WTC11 (cell line): ENCODE results near the gene DAB1. TPM values are rescaled to one million over a fixed set of nuclear protein-coding genes. Genes with fewer than 3 reads are reported as not detected.

Experiments
- ATAC-seq: fragments of 200-7000 bp; cut with Tn5 transposase; 2 replicates; pipeline ENCODE4 v1.10.0; 2021; ENCODE audit warnings: mild to moderate bottlenecking, moderate library complexity
- CTCF ChIA-PET: fragments of 300-600 bp; sonication (Branson Sonifier 250); formaldehyde crosslinking; loops from one replicate; lab custom pipeline; 2021; ENCODE audit warnings: antibody characterized with exemption; lab: Charles Lee
- POLR2A ChIA-PET: fragments of 350-600 bp; sonication (Branson Sonifier 250); formaldehyde crosslinking; loops from one replicate; lab custom pipeline; 2021; ENCODE audit warnings: antibody characterized with exemption; lab: Charles Lee
- DNase-seq: peaks from one replicate; pipeline ENCODE4 v3.0.0; 2021; ENCODE audit warnings: low spot score
- H3K27ac Mint-ChIP-seq: 2 replicates; pipeline ENCODE4 v1.8.0; 2021; ENCODE audit warnings: mixed read lengths
- H3K27me3 Mint-ChIP-seq: 2 replicates; pipeline ENCODE4 v1.8.0; 2021; ENCODE audit warnings: low read depth, mild to moderate bottlenecking, moderate library complexity, mixed read lengths
- H3K36me3 Mint-ChIP-seq: 2 replicates; pipeline ENCODE4 v1.8.0; 2021; ENCODE audit warnings: mixed read lengths
- H3K4me1 Mint-ChIP-seq: 2 replicates; pipeline ENCODE4 v1.8.0; 2022; ENCODE audit warnings: mixed read lengths
- H3K4me3 Mint-ChIP-seq: 2 replicates; pipeline ENCODE4 v1.8.0; 2021; ENCODE audit warnings: mild to moderate bottlenecking, moderate library complexity, mixed read lengths
- H3K9me3 Mint-ChIP-seq: 2 replicates; pipeline ENCODE4 v1.8.0; 2021; ENCODE audit warnings: mixed read lengths
- ETV6 ChIP-seq: sonication (generic); formaldehyde crosslinking; IDR thresholded peaks from 2 replicates; pipeline ENCODE4 v1.8.1; 2022; ENCODE audit warnings: mild to moderate bottlenecking, missing genetic modification reagents
- GRHL2 ChIP-seq: fragments of 250-450 bp; sonication (Bioruptor Pico); IDR thresholded peaks from 2 replicates; pipeline ENCODE4 v1.8.0; 2022; ENCODE audit warnings: mild to moderate bottlenecking, moderate library complexity; ENCODE audit not compliant: insufficient replicate concordance, severe bottlenecking
- GTF2I ChIP-seq: fragments of 250-450 bp; sonication (Bioruptor Pico); conservative IDR thresholded peaks from 2 replicates; pipeline ENCODE4 v1.4.0; 2021; ENCODE audit warnings: mild to moderate bottlenecking
- JAZF1 ChIP-seq: fragments of 250-450 bp; sonication (Bioruptor Pico); IDR thresholded peaks from 2 replicates; pipeline ENCODE4 v1.9.0; 2021; ENCODE audit warnings: moderate library complexity, mild to moderate bottlenecking, inconsistent platforms
- MXD4 ChIP-seq: fragments of 250-450 bp; sonication (Bioruptor Pico); IDR thresholded peaks from 2 replicates; pipeline ENCODE4 v1.8.0; 2021; ENCODE audit warnings: mild to moderate bottlenecking, moderate library complexity, borderline replicate concordance
- NFATC4 ChIP-seq: fragments of 250-450 bp; sonication (Bioruptor Pico); IDR thresholded peaks from 2 replicates; pipeline ENCODE4 v1.9.0; 2021; ENCODE audit warnings: mild to moderate bottlenecking
- OVOL2 ChIP-seq: fragments of 250-450 bp; sonication (Bioruptor Pico); IDR thresholded peaks from 2 replicates; pipeline ENCODE4 v1.9.0; 2021; ENCODE audit warnings: mild to moderate bottlenecking, borderline replicate concordance
- SMAD4 ChIP-seq: sonication (generic); formaldehyde crosslinking; IDR thresholded peaks from 2 replicates; pipeline ENCODE4 v1.8.0; 2022; ENCODE audit warnings: mild to moderate bottlenecking, missing genetic modification reagents
- SP1 ChIP-seq: sonication (generic); formaldehyde crosslinking; conservative IDR thresholded peaks from 2 replicates; pipeline ENCODE4 v1.8.1; 2022; ENCODE audit warnings: missing genetic modification reagents
- TEAD1 ChIP-seq: sonication (generic); formaldehyde crosslinking; IDR thresholded peaks from 2 replicates; pipeline ENCODE4 v1.8.0; 2022; ENCODE audit warnings: mild to moderate bottlenecking, missing genetic modification reagents
- ZNF317 ChIP-seq: sonication (generic); formaldehyde crosslinking; IDR thresholded peaks from 2 replicates; pipeline ENCODE4 v1.8.1; 2023; ENCODE audit warnings: low read depth, mild to moderate bottlenecking, moderate library complexity, missing genetic modification reagents, borderline replicate concordance
- ZNF423 ChIP-seq: fragments of 250-450 bp; sonication (Bioruptor Pico); IDR thresholded peaks from 2 replicates; pipeline ENCODE4 v2.1.2; 2022; ENCODE audit warnings: mild to moderate bottlenecking, moderate library complexity
- total RNA-seq: library from RNA; stranded (reverse); gene quantifications from 3 replicates; pipeline ENCODE4 v1.2.3, GENCODE V29; 2021
- TF ChIP-seq, protein P1 (sequence below): sonication (generic); formaldehyde crosslinking; IDR thresholded peaks from 2 replicates; pipeline ENCODE4 v1.8.0; 2022; ENCODE audit warnings: mild to moderate bottlenecking, missing genetic modification reagents
- TF ChIP-seq, protein P2 (sequence below): fragments of 250-450 bp; sonication (Bioruptor Pico); IDR thresholded peaks from 2 replicates; pipeline ENCODE4 v1.8.0; 2021; ENCODE audit warnings: mild to moderate bottlenecking
- TF ChIP-seq, protein P3 (sequence below): sonication (generic); formaldehyde crosslinking; IDR thresholded peaks from 2 replicates; pipeline ENCODE4 v1.8.1; 2022; ENCODE audit warnings: low read depth, mild to moderate bottlenecking, moderate library complexity, missing genetic modification reagents, borderline replicate concordance
- TF ChIP-seq, protein P4 (sequence below): fragments of 250-450 bp; sonication (Bioruptor Pico); IDR thresholded peaks from 2 replicates; pipeline ENCODE4 v1.9.0; 2021; ENCODE audit warnings: mild to moderate bottlenecking
- TF ChIP-seq, protein P5 (sequence below): sonication (generic); formaldehyde crosslinking; conservative IDR thresholded peaks from 2 replicates; pipeline ENCODE4 v1.8.1; 2023; ENCODE audit warnings: mild to moderate bottlenecking, low read depth, missing genetic modification reagents, moderate library complexity

The DAB1 gene
- total RNA-seq, 1 experiment from 2014 or later = 10.7 TPM

DNA sequence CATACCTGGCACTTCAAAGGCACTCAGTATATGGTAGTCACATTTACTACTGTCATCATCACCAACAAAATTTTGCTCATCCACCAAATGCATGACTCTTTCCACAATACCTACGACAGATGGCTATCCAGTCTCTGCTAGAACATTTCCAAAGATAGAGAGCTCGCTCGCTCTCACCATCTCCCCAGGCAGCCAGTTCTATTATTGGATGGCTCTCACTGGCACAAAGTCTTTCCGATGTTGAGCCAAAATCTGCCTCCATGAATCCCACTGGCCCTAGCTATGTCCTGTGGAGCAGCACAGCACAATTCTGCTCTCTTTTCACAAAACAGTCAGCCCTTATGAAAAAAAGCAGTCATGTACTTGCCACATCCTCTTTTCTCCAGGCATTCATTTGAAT, 102.1 kb downstream of the DAB1 start (continued):
- TF ChIP-seq ZNF423 (CRISPR knock-in tag) = no peak
- TF ChIP-seq, all 79 proteins: peak for 0

DNA sequence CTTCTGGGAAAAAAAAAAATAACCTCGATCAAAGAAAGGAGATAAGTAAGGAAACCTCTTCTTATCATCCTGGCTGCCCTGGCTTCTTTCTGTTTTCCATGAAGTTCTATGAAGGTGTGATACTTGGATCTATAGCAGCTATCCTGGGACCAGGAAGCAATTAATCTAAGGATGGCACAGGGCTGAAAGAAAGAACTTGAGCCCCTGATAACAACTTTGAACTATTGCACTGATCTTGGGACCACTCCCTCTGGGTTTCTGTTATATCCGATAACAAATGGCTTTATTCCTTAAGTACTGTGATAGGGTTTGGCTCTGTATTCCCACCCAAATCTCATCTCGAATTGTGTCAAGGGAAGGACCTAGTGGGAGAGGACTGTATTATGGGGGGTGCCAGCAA, 104.1 kb downstream of the DAB1 start:
- no peak for ATAC-seq
- Mint-ChIP-seq H3K4me3 (no peak overlapping the region), H3K27me3 (no peaks in the 10 kb centered on the region), H3K4me1 (peaks cover 22% of the 10 kb centered on the region), H3K9me3 (peaks cover 16% of the 10 kb centered on the region), H3K36me3 (peaks cover 12% of the 10 kb centered on the region), H3K27ac (no peak overlapping the region)
- CTCF ChIA-PET = no interaction called here
- POLR2A ChIA-PET = no interaction called here
- TF ChIP-seq SMAD4 (CRISPR knock-in tag) = no peak
- no peak for TF ChIP-seq NFATC4 (CRISPR knock-in tag)
- TF ChIP-seq, protein P1, sequence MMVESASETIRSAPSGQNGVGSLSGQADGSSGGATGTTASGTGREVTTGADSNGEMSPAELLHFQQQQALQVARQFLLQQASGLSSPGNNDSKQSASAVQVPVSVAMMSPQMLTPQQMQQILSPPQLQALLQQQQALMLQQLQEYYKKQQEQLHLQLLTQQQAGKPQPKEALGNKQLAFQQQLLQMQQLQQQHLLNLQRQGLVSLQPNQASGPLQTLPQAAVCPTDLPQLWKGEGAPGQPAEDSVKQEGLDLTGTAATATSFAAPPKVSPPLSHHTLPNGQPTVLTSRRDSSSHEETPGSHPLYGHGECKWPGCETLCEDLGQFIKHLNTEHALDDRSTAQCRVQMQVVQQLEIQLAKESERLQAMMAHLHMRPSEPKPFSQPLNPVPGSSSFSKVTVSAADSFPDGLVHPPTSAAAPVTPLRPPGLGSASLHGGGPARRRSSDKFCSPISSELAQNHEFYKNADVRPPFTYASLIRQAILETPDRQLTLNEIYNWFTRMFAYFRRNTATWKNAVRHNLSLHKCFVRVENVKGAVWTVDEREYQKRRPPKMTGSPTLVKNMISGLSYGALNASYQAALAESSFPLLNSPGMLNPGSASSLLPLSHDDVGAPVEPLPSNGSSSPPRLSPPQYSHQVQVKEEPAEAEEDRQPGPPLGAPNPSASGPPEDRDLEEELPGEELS = no peak
- TF ChIP-seq TEAD1 (CRISPR knock-in tag) = no peak
- TF ChIP-seq GRHL2 (CRISPR knock-in tag) = no peak
- no peak for TF ChIP-seq ETV6 (CRISPR knock-in tag)
- TF ChIP-seq, protein P2, sequence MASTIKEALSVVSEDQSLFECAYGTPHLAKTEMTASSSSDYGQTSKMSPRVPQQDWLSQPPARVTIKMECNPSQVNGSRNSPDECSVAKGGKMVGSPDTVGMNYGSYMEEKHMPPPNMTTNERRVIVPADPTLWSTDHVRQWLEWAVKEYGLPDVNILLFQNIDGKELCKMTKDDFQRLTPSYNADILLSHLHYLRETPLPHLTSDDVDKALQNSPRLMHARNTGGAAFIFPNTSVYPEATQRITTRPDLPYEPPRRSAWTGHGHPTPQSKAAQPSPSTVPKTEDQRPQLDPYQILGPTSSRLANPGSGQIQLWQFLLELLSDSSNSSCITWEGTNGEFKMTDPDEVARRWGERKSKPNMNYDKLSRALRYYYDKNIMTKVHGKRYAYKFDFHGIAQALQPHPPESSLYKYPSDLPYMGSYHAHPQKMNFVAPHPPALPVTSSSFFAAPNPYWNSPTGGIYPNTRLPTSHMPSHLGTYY (CRISPR knock-in tag) = no peak
- TF ChIP-seq SP1 (CRISPR knock-in tag) = no peak
- TF ChIP-seq, protein P3, sequence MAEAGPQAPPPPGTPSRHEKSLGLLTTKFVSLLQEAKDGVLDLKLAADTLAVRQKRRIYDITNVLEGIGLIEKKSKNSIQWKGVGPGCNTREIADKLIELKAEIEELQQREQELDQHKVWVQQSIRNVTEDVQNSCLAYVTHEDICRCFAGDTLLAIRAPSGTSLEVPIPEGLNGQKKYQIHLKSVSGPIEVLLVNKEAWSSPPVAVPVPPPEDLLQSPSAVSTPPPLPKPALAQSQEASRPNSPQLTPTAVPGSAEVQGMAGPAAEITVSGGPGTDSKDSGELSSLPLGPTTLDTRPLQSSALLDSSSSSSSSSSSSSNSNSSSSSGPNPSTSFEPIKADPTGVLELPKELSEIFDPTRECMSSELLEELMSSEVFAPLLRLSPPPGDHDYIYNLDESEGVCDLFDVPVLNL (CRISPR knock-in tag) = no peak
- no peak for DNase-seq

DNA sequence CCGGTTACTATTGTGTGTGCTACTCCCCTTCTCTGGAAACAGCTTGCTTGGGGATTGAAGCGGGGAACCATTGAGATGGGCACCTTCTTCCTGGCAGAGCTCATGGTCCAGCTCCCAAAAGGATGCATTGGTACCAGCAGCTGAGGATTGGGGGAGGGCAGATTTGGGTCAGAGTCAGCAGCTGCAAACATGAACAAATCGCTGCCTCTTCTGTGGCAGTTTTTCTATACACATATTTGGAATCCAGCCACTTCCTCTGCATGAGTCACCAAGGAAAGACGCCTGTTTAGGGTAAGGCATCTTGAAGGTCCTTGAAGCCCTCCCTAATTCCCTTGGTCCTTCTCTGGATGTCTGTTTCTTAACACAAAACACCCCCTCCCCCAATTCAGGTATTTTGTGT, 104.7 kb downstream of the DAB1 start:
- TF ChIP-seq JAZF1 (CRISPR knock-in tag) = no peak
- no peak for TF ChIP-seq ZNF317 (CRISPR knock-in tag)
- TF ChIP-seq, protein P4, sequence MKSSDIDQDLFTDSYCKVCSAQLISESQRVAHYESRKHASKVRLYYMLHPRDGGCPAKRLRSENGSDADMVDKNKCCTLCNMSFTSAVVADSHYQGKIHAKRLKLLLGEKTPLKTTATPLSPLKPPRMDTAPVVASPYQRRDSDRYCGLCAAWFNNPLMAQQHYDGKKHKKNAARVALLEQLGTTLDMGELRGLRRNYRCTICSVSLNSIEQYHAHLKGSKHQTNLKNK (CRISPR knock-in tag) = no peak
- no peak for TF ChIP-seq MXD4
- no peak for TF ChIP-seq OVOL2 (CRISPR knock-in tag)
- TF ChIP-seq ETV6 (CRISPR knock-in tag) = no peak
- TF ChIP-seq, protein P5, sequence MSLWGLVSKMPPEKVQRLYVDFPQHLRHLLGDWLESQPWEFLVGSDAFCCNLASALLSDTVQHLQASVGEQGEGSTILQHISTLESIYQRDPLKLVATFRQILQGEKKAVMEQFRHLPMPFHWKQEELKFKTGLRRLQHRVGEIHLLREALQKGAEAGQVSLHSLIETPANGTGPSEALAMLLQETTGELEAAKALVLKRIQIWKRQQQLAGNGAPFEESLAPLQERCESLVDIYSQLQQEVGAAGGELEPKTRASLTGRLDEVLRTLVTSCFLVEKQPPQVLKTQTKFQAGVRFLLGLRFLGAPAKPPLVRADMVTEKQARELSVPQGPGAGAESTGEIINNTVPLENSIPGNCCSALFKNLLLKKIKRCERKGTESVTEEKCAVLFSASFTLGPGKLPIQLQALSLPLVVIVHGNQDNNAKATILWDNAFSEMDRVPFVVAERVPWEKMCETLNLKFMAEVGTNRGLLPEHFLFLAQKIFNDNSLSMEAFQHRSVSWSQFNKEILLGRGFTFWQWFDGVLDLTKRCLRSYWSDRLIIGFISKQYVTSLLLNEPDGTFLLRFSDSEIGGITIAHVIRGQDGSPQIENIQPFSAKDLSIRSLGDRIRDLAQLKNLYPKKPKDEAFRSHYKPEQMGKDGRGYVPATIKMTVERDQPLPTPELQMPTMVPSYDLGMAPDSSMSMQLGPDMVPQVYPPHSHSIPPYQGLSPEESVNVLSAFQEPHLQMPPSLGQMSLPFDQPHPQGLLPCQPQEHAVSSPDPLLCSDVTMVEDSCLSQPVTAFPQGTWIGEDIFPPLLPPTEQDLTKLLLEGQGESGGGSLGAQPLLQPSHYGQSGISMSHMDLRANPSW (CRISPR knock-in tag) = no peak
- no peak for TF ChIP-seq GTF2I (CRISPR knock-in tag)
- TF ChIP-seq, all 79 proteins: peak for 0
- Mint-ChIP-seq H3K36me3 (peaks cover 12% of the 10 kb centered on the region), H3K9me3 (peaks cover 16% of the 10 kb centered on the region), H3K27me3 (no peaks in the 10 kb centered on the region), H3K4me1 (peaks cover 16% of the 10 kb centered on the region), H3K4me3 (no peak overlapping the region), H3K27ac (no peak overlapping the region)
- CTCF ChIA-PET = no interaction called here
- DNase-seq (no peak), ATAC-seq (no peak)
- POLR2A ChIA-PET = no interaction called here
